M059J (cell line): ENCODE data around the gene LRP1. TPM values are rescaled to one million over a fixed set of nuclear protein-coding genes. Genes with fewer than 3 reads are reported as not detected.

ENCODE experiments used
- DNase-seq: peaks from one replicate; pipeline ENCODE4 v3.0.0-alpha.2; 2012; ENCODE audit warnings: low read depth
- total RNA-seq: library from RNA; depleted of rRNA; stranded (reverse); fragments of >200 nt; shearing (Covaris generic); gene quantifications from 2 replicates; pipeline ENCODE4 v1.2.3, GENCODE V29; 2014; rRNA removed

LRP1 gene
- total RNA-seq, result 8.5 and 24.9 TPM in 2 replicates

DNA sequence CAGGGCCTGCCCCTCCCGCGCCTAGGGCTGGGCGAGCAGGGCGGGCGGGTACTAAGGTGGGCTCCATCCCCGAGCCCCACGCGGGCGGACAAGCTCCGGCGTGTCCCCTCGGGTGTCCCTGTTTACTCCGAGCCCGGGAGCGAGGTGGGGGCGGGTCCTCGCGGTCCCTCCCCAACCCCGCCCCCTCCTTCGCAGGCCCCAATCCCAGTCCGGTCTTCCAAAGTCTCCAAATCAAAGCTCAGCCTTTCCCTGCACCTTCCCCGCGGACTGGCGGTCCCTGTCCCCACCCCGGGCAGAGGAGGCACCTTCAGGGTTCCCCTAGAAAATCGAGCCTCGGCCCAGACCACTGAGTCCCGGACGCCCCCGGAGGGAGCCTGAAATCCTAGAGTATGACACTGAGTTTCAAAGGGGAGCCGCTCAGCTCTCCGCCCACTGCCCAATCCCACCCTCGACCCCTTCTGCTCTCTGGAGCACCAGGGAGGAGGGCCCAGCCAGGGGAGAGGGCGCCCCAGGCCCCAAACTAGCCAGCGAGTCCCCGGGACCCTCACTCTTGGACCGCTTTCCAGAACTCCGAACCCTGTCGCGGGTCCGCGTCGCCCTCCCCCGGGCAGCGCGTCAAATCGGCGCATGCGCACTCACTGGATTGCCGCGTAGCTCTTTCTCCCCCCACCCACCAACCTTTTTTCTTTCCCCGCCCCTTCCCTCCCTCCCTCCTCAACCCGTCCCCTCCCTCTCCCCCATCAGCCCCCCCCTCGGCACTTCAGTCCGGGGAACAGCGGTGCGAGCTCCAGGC lies at the start of gene LRP1:
LRP1 (plus strand) TSS at position 758 of the 793 bp plus-strand sequence. CDS start 482 bp downstream, outside the sequence.
- peak; percentile 79 for DNase-seq

GRCh38 chr12:57078519-57079404 lies 49.5 kb upstream of the LRP1 start, which contains the start of gene NEMP1:
Gene NEMP1, minus strand, starts transcription at chr12:57078791. Its CDS starts 46 bp downstream, at chr12:57078745.
- peak; percentile 100 for DNase-seq

GRCh38 chr12:57079821-57080220 lies 48.5 kb upstream of the LRP1 start:
- DNase-seq, result peak; percentile 19

DNA sequence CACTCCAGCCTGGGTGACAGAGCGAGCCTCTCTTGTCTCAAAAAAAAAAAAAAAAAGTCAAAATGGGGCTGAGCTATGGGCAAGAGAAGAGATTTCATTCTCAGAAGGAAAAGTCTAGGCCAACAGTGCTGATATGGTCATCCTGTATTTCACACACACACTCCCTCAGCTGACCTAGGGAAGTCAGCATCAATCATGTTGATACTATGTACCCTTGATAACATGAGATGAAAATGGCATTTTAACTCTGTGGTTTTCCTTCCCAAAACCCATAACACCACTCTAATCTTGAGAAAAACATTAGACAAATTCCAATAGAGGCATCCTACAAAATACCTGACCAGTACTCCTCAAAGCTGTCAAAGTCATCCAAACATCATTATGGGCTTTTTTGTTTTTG lies 47.4 kb upstream of the LRP1 start:
- no peak for DNase-seq

GRCh38 chr12:57085999-57086492 lies 42.2 kb upstream of the LRP1 start:
- DNase-seq, result no peak

DNA sequence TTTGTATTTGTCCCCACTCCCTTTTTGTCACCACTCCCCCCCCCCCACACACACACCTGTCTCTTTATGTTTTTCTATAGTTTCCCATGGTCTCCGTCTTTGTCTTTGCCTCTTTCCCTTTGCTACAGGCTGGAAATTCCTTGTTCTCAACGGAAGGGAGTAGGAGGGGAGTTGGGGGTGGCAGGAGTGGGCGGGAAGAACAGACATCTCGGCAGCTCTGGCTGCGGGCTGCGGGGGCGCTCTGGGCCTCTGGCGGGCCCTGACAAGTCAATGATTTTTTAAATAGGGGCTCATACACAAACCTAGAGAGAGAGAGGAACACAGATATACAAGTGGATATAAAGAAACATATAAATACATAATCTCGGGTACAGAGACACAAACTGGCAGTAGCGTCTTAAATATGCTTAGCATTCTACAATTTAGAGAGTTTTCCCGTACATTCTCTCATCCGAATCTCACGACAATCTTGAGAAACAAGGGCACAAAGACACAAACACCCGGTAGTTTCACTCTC lies 41.7 kb upstream of the LRP1 start:
- peak; percentile 65 for DNase-seq

GRCh38 chr12:57087010-57087690 lies 41.1 kb upstream of the LRP1 start:
- DNase-seq, result peak; percentile 82

GRCh38 chr12:57087691-57088353 lies 40.5 kb upstream of the LRP1 start:
- DNase-seq, result peak; percentile 93

GRCh38 chr12:57088354-57089270 lies 39.7 kb upstream of the LRP1 start, which contains the start of gene NAB2:
Gene NAB2, plus strand, starts transcription at chr12:57089114. Its CDS starts 158 bp downstream, at chr12:57089272.
- DNase-seq, result peak; percentile 90

- peak; percentile 42 for DNase-seq
These were observed 38.7 kb upstream of the LRP1 start for GRCh38 chr12:57089271-57090245.

DNA sequence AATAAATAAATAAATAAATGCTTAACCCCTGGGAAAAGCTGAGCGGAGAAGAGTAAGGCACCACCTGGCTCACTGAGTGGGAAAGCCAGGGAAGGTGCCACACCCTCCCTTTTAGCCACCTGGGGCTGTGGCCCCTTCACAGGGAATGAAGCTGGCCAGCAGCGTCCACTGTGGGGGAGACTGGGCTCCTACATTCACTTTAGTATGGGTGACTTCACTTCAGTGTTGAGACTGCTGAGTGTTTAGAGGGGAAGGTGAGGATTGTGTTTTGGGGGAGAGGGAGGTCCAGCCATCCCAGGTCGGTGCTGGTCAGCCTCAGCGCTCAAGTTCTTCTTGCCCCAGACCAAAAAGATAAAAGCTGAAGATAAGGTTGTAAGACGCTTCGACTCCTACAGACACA lies 37.8 kb upstream of the LRP1 start:
- no peak for DNase-seq

- no peak for DNase-seq
These were observed 37.2 kb upstream of the LRP1 start for GRCh38 chr12:57090924-57091637.

DNA sequence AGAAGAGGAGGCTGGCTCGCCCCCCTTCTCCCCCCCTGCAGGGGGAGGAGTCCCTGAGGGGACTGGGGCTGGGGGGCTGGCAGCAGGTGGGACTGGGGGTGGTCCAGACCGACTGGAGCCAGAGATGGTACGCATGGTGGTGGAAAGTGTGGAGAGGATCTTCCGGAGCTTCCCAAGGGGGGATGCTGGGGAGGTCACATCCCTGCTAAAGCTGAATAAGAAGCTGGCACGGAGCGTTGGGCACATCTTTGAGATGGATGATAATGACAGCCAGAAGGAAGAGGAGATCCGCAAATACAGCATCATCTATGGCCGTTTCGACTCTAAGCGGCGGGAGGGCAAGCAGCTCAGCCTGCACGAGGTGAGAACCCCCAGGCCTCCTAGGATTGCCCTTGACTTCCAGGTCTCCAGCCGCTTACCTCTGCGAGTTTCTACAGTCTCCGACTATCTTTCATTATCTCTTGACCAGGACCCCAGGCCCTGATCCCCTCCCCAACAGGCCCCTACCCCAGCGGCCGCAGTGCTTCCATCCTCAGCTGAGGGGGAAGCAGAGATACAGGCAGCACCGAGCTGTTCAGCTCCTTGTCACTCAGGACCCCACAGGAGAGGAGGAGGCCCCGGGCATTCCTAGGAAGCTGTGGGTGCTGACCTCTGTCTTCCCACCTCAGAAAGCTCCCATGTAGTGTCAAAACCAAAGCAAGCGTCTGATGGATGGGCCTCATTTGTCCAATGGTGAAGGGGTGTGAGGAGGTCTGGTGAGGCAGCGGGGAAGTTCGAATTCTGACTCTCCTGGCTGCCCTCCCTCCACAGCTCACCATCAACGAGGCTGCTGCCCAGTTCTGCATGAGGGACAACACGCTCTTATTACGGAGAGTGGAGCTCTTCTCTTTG lies 36.4 kb upstream of the LRP1 start:
- no peak for DNase-seq

DNA sequence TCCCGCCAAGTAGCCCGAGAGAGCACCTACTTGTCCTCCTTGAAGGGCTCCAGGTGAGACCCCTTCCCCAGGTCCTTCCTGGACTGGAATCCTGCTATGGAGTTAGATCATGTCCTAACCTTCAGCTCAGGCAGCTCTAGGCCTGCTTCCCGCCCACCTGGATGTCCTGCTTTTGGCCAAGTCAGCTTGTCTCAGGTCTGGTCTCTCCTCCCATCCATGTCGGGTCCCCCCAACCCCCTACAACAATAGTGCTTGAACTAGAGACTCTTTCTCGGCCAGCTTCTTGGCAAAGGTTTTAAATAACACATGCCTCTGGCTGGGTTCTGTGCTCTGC lies 35.8 kb upstream of the LRP1 start:
- DNase-seq, result no peak

DNA sequence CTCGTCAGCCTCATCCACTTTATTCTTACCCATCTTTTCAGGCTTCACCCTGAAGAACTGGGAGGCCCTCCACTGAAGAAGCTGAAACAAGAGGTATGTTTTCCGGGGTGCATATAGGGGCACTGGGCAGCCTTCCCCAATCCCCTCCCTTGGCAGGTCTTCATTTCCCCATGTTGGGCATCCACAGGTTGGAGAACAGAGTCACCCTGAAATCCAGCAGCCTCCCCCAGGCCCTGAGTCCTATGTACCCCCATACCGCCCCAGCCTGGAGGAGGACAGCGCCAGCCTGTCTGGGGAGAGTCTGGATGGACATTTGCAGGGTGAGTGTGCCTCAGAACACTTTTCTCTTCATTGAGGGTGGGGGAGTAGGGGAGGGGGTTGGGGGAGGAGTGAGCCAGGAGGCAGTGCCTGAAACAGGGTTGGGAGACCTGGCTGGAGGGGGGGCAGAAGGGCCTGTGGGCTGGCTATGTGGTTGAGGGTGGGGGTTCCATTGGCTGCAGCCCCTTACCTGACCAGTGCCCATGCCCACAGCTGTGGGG lies 35.3 kb upstream of the LRP1 start:
- no peak for DNase-seq

DNA sequence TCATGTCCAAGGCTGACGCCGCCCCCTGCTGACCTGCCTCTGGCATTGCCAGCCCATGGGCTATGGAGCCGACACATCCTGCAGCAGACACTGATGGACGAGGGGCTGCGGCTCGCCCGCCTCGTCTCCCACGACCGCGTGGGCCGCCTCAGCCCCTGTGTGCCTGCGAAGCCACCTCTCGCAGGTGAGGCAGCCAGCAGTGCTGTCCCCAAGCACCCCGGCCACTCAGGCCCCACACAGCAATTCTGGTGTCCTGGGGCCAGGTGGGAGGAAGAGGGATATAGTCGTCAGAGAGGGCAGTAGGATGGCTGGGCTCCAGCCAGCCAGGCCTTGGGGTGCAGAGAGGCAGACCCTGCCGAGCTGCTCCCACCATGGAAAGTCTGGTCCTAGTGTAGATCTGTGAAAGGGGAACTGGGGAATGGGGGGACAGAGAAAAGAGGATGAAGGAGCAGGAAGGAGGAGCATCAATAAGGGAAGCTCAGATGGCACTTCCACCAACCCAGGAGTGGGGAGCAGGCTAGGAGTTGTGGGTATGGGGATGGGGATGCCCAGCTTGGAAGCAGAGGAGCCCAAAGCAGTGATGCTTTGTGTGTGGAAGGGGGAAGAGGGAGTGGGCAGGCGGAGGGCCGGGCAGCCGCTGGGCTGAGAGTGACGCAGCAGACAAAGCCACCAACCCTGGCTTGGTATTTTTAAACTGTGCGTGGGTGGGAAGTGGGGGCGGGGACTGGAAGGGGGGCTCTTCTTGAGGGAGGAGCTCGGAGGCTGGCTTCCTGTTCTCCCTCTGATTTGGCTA lies 34.7 kb upstream of the LRP1 start:
- no peak for DNase-seq
